GM18526 (cell line): Measurements from ENCODE around the gene SEL1L.

Experiments used
- POLR2A ChIP-seq: IDR thresholded peaks from 3 replicates; pipeline ENCODE4 v1.6.1; 2011; ENCODE audit not compliant: insufficient read length; ENCODE audit errors: extremely low read depth

The SEL1L gene

GRCh38 chr14:81464253-81465002, 69.2 kb downstream of the SEL1L start:
- no peak for TF ChIP-seq POLR2A

- TF ChIP-seq POLR2A = no peak
Observed at GRCh38 chr14:81459912-81460311, 73.7 kb downstream of the SEL1L start.

DNA sequence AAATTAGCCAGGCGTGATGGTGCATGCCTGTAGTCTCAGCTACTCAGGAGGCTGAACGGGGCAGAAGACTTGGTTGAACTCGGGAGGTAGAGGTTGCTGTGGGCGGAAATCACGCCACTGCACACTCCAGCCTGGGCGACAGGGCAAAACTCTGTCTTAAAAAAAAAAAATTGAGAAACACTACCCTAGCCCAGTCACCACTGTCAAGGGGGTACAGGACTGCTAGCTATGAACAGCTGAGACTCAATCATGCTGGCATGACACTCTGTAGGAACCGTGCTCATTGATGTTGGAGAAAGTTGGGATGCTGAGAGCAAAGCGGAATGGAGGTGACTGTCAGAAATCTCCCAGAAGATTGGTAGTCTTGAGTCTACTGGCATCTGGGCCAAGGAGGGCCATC, 75.3 kb downstream of the SEL1L start:
- no peak for TF ChIP-seq POLR2A

GRCh38 chr14:81455390-81455789, 78.3 kb downstream of the SEL1L start:
- no peak for TF ChIP-seq POLR2A

GRCh38 chr14:81454572-81455218, 79.0 kb downstream of the SEL1L start:
- no peak for TF ChIP-seq POLR2A

- TF ChIP-seq POLR2A = no peak
Observed at GRCh38 chr14:81453166-81453766, 80.4 kb downstream of the SEL1L start.

DNA sequence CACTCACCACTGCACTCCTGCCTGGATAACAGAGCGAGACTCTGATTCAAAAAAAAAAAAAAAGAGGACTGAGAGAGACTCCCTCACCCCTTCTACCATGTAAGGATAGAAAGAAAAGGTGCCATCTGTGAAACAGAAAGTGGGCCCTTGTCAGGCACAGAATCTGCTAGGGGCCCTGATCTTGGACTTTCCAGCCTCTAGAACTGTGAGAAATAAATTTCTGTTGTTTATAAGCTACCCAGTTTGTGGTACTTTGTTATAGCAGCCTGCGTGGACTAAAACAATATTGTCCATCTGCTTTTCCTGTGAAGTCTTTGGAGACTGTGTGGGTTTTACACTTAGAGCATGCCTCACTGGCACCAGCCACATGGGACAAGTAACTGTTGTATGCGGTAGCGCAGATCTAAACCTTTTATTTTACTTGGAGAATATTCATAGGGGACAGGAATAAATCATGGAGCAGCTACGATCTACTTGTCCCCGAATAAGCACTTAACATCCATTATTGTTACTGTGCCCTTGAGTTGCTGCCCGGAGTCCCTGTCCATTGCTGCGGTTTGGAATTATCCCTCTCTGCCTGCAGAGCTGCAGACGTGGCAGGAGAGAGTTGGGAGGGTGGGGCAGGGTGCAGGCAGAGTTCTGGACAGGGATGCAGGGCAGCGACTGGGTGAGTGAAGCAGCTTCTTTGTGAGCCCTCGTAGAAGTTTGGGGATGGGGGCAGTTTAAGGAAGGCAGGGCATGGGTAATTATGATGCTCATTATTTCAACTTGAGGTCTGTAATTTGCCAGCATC, 81.1 kb downstream of the SEL1L start:
- no peak for TF ChIP-seq POLR2A

- TF ChIP-seq POLR2A = no peak
Observed at GRCh38 chr14:81450976-81451375, 82.7 kb downstream of the SEL1L start.

DNA sequence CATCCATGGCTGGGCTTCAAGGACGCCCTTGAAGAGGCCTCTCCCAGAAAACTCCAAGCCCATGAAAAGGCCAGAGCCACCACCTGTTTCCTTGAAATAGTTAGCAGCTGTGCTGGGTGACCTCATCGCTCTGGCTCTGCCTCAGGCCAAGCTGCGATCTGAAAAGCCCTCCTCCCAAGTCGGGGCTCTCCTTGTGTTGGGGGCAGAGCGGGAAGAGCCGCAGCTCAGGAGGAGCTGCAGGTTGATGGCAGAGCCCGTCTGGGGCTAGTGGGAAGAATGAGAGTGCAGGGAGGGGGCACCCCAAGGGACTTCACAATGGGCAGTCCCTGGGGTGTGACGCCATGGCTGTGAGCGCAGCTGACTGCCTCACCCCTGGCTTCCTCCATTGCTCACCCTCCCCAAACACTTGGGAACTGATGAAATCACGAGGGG, 83.5 kb downstream of the SEL1L start:
- TF ChIP-seq POLR2A = no peak

GRCh38 chr14:81449576-81449975, 84.1 kb downstream of the SEL1L start:
- no peak for TF ChIP-seq POLR2A

DNA sequence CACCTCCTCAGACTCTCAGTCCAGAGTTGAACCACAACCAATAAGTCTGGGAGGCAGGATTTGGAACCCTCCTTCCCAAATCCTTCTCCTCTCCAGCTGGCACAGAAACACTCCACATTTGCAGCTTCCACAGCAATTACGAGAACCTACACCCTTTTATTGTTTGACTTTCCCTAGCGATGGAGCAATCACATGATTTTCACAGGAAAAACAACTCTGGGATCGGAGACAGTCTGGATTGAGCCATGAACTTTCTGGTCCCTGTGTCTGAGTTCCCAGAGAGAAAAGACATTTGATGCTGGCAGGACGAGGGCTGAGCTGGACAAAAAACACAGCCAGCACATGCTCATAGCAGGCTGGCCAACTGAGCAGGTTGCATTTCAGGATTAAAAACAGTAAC, 84.5 kb downstream of the SEL1L start:
- TF ChIP-seq POLR2A = no peak

- TF ChIP-seq POLR2A = no peak
Observed at GRCh38 chr14:81447021-81447764, 86.5 kb downstream of the SEL1L start.

GRCh38 chr14:81446279-81447007, 87.2 kb downstream of the SEL1L start:
- no peak for TF ChIP-seq POLR2A

DNA sequence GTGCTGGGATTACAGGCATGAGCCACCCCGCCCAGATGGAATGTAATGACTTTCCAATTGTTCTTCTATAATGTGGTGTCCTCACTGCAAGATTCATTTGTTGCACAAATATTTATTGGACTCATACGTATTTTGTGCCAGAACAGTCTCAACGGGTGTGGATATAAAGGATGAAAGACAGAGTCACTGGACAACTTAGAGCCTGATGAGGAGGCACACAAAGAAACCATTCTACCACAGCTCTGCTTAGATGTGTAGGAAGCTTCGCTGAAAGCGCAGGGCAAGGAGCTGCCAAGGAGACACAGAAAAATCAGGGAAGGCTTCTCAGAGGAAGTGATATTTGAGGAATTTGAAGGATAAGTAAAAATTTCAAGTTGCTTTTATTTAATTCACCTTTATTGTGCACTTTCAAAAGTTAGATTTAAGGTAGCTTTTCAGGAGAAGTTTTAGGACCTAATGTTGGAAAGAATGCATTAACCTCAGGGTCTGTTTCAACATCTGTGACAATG, 92.0 kb downstream of the SEL1L start:
- no peak for TF ChIP-seq POLR2A
